DMS153 treated with DMSO at 0.1 percent for 48 hours (cell line): ENCODE results near the gene TUBB.
"Not testable (repeated sequence)": the region's sequence is repeated elsewhere in the genome, so short reads cannot be mapped to it uniquely, and the experiment has no call there.

Source experiments
- DNase-seq: peaks from one replicate; lab custom pipeline; 2025; ENCODE audit not compliant: unreplicated experiment; lab: John Stamatoyannopoulos, UW

TUBB gene

GRCh38 chr6:30759575-30760239, 39.6 kb downstream of the TUBB start:
- no peak for DNase-seq

GRCh38 chr6:30760549-30760948, 40.4 kb downstream of the TUBB start:
- no peak for DNase-seq

DNA sequence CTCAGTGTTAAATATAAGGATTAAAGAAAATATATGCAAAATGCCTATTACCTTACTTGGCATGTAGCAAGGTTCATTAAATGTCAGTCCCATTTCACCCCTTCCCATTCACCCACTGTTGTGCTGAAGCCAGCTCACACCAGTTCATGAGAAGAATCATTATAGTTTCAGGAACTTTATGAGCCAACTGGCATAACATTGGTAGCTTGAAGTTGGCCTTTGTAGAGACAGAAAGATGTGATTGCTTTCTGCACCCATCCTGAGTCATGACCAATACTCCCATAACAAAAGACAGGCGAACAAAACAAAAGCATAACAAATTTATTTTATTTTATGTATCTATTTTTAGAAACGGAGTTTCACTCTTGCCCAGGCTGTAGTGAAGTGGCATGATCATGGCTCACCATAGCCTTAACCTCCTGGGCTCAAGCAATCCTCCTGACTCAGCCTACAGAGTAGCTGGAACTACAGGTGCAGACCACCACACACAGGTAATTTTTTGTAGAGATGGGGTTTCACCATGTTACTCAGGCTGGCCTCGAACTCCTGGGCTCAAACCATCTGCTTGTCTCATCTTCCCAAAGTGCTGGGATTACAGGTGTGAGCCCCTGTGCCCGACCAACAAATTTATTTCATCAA, 41.8 kb downstream of the TUBB start:
- no peak for DNase-seq

- no peak for DNase-seq
These were observed 43.0 kb downstream of the TUBB start for GRCh38 chr6:30763155-30763617.

DNA sequence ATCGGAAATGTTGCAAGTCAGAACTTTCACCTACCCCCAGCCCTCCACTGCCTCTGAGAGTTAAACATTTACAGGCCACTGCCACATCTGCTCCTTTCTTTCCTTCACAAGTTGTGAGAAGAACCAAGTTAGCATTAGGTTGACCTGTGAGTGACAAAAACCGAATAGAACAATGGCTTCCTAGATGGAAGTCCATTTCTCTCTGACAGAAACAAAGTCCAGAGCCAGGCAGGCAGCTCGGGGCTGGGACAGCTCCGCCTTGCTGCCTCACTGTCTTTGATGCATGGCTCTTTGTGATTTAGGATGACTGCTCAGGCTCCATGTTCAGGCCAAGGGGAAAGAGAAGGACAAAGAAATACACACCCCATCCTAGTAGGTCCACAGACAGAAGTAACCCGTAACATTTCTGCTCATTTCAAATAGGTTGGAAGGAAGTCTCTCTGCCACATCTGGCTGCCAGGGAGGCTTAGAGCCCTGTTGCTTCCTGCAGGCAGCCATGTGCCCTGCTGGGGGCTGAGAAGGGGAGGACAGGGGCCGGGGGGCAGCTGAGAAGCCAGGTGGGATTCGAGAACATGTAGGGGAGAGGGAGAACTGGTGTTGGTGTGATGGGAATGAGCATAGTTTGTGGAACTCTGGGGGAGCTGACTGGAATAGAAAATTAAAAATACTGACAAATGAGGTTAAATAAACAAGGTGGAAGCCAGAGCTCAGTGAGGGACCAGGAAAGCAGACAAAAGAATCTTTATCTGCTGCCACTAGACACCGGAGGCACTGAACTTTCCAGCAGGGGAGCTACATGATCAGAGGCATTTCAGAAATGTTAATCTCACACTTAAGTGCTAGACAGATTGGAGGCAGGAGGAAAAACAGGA, 43.7 kb downstream of the TUBB start:
- DNase-seq: no peak

- DNase-seq: not testable (repeated sequence)
These were observed 44.4 kb downstream of the TUBB start for GRCh38 chr6:30764490-30765043.

GRCh38 chr6:30765495-30765894, 45.3 kb downstream of the TUBB start:
- DNase-seq: not testable (repeated sequence)

- no peak for DNase-seq
These were observed 46.5 kb downstream of the TUBB start for GRCh38 chr6:30766461-30767157.

DNA sequence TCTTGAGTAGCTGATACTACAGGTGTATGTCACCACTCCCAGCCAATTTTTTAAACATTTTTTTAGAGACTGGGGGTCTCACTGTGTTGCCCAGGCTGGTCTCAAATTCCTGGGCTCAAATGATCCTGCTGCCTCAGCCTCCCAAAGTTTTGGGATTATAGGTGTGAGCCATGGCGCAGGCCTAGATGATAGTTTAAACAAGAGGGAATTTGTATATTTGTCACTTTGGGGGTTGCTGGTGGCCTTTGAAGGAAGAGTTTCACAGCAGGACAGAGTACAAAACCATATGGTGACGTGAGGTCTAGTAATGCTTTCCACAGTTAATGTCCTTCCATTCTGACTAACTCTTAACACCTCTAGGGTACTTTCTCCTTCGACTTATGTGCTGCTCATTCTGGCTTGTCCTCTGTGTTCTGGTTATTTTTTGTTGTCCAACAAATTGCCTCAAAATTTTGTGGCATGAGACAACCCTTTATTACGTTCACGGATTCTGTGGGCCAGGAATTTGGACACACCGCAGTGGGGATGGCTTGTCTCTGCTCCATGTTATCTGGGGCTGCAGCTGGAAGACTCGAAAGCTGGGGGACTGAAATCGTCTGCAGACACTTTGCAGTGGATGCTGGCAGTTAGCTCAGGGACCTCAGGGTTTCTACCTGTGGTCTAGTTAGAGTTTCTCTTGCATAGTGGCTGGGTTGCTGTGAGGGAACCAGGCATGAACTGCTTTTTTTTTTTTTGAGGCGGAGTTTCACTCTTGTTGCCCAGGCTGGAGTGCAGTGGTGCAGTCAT, 47.2 kb downstream of the TUBB start:
- no peak for DNase-seq

- DNase-seq: no peak
These were observed 47.8 kb downstream of the TUBB start for GRCh38 chr6:30767944-30768301.

- DNase-seq: no peak
These were observed 48.5 kb downstream of the TUBB start for GRCh38 chr6:30768634-30769087.

DNA sequence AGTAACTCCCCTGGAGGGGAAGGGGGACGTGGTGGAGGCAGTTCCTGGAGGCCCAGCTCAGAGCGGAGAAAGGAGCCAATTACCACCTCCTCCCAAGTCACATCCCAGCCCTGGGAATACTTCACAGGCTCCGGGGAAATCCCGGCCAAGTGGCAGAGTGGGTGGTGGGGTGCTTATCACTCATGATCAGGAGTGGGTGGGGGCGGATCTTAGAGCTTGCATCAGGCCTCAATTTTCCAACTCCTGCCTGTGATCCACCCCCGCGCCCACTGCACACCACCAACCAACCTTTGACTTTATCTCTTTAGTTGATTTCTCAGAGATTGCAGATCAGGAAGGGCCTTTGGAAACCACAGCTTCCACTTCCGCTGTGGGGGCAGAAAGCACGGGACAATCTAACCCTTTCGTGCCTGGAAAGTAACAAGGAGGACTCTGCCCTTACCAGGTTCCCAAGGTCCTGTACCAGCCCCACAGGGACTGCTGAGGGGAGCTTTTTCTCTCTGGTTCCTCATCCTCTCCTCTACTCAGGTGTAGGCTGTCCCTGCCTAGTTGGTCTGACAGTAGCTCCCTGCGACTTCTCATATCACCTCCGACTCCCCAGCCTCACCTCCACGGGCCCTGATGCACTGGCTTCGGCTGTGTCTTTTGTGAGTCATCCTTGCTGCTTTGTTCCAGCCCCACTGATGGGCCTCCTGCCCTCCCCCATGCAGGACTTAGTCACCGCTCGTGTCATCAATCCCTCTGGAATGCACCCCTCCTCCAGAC, 49.1 kb downstream of the TUBB start:
- no peak for DNase-seq

DNA sequence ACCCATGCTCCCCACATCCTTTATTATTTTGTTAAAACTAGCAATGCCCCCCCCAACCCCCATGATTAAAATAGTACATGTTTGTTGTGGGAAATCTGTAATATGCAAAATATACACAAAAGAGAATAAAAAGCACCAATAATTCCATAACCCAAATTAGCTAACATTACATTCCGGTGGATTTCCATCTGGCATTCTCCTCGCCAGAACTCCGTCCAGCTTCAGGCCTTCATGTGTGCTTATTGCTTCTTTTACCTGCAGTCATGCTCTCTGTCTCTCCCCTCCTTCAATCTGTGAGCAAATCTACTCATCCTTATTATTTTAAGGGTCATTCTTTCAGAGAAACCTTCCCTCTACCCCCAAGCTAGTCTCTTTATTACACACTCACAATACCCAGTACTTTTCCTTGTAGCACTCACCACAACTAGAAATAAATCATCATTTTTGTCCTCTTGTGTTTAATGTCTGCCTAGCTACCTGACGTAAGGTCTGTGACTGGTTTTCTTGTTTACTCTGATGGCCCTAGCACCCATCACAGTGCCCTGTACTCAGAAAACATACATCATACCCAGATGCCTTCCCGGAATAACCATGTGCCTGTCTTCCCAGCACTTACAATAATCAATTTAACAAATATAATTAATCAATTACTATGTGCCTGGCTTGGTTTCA, 49.8 kb downstream of the TUBB start:
- DNase-seq: no peak

DNA sequence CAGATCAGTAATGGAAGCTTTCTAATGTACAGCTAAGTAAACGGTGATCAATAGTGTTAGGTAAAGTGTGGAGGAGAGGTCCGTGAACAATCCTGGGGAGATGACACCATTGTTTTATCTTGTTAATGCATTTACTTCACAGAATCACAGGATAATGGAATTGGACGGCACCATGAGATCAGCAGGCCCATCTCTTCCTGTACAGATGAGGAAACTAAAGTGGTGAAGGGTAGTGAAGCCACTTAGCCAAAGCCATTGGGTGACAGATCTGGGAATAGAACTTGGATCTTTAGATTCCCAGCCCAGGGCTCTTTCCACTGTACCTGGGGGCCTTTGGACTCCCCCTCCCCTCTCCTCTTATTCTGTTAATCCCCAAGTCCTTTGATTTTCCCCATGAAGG, 50.4 kb downstream of the TUBB start:
- no peak for DNase-seq

- DNase-seq: no peak
These were observed 54.5 kb downstream of the TUBB start for GRCh38 chr6:30774701-30775100.
